HL-60/S4 treated with phorbol 12-myristate 13-acetate at 8.2 ng/mL for 4 days and 3 days (cell line): ENCODE data around the gene SMIM44.
"Not testable (repeated sequence)": the region's sequence is repeated elsewhere in the genome, so short reads cannot be mapped to it uniquely, and the experiment has no call there.

Experiments
- in situ Hi-C: fragments of 300-500 bp; cut with MboI; formaldehyde crosslinking; loops from 2 replicates; pipeline ENCODE4 v1.15.0; 2022; ENCODE audit warnings: low sequenced_read_pairs

The SMIM44 gene

DNA sequence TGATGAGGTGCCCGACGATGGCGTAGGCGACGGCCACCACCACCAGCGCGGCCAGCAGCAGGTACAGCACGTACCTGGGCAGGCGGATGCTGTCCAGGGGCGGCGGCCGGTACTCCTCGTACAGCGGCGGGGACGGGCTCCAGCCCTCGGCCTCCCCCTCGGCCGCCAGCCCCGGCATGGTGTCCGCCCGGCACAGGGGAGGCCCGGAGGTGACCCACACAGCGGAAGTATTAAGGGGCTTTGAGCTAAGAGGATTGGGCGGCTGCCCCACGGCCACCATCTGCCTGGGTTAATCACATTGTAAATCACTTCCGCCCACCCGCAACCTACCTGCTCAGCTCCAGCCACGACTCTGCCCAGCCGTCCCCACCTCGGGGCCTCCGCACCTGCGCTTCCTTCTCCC is at the start of gene SMIM44:
TSS of gene SMIM44 (minus strand) at position 216 of the 403 bp plus-strand sequence. CDS start at position 178, 38 bp downstream.
- in situ Hi-C loops: loop anchor here (5.0 kb wide), 1 partner anchor 156 kb away; no protein-coding TSS in a partner anchor

DNA sequence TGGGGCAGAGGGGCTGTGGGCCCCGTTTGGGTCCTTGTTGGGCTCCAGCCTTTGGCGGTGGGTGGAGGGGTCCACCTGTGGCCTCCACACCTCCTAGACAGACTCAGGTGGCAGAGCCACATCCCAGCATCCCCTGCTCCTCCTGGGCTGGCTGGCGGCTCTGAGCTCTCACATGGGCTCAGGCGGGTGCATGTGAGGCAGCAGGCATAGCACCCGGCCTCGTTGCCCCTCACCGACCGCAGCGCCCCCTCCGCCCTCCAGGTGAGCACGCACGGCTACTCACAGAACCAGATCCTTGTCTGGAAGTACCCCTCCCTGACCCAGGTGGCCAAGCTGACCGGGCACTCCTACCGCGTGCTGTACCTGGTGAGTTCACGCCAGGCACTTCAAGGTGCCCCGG is 49.8 kb upstream of the SMIM44 start:
- in situ Hi-C loops: no loop called here

DNA sequence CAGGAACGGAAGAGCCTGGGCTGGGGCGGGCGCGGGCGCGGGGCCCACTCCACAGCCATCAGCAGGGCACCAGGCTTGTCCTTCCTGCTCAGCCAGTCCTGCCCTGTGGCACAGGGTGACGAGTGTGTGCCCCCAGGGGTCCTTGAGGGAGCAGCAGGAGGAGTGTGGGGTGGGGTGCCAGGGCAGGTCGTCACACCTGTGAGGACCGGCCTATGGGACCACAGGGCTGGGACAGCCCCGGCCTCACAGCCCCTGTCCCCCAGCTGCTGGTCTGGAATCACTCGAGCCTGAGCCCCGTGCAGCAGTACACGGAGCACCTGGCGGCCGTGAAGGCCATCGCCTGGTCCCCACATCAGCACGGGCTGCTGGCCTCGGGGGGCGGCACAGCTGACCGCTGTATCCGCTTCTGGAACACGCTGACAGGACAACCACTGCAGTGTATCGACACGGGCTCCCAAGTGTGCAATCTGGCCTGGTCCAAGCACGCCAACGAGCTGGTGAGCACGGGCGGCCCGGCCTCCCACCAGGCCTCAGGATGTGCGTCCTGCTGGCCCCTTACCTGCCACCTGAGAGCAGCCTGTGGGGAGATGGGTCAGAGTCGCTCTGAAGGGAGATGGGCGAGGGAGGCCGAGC is 49.0 kb upstream of the SMIM44 start:
- in situ Hi-C loops: no loop called here

DNA sequence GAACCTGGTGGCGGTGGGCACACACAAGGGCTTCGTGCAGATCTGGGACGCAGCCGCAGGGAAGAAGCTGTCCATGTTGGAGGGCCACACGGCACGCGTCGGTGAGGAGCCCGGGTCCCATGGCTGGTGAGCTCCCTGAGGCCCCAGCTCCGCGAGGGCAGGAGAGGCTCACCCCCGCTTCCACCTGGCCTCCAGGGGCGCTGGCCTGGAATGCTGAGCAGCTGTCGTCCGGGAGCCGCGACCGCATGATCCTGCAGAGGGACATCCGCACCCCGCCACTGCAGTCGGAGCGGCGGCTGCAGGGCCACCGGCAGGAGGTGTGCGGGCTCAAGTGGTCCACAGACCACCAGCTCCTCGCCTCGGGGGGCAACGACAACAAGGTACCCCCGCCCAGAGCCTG is 48.5 kb upstream of the SMIM44 start:
- in situ Hi-C loops: no loop called here

DNA sequence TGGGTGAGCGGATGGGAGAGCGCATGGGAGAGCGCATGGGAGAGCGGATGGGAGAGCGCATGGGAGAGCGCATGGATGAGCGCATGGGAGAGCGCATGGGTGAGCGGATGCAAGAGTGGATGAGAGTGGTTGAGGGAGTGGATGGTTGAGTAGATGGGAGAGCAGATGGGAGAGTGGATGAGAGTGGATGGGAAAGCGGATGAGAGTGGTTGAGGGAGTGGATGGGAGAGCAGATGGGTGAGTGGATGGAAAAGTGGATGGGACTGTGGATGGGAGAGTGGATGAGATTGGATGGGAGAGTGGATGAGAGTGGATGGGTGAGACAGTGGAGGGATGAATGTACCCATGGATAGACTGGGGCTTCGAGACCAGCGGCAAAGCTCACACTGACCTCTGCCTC is 47.1 kb upstream of the SMIM44 start:
- in situ Hi-C loops: no loop called here

- in situ Hi-C loops: not testable (repeated sequence)
Measured at GRCh38 chr19:3529299-3529698, 46.1 kb upstream of the SMIM44 start.

GRCh38 chr19:3528539-3529211 is 45.4 kb upstream of the SMIM44 start:
- in situ Hi-C loops: no loop called here

DNA sequence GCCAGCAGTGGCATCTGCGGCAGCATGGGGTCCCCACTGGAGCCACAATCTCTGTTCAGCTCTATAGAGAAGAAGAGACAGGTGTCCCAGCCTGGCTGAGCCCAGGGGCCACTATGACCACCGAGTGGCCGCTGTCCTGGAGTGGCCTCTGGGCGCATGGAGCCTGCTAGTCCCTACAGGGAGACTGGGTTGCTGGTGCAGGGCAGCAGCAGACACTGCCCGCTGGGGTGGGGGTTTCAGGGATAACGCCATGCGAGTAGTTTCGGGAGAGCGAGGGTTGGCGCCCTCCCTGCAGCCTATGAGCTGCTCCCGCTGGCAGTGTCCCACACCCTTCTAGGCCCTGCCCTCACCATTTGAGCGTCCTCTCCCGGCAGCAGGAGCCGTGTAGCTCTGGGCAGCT is 44.8 kb upstream of the SMIM44 start:
- in situ Hi-C loops: no loop called here

GRCh38 chr19:3527238-3527910 is 44.1 kb upstream of the SMIM44 start:
- in situ Hi-C loops: no loop called here

- in situ Hi-C loops: no loop called here
Measured at GRCh38 chr19:3526507-3527237, 43.4 kb upstream of the SMIM44 start.

DNA sequence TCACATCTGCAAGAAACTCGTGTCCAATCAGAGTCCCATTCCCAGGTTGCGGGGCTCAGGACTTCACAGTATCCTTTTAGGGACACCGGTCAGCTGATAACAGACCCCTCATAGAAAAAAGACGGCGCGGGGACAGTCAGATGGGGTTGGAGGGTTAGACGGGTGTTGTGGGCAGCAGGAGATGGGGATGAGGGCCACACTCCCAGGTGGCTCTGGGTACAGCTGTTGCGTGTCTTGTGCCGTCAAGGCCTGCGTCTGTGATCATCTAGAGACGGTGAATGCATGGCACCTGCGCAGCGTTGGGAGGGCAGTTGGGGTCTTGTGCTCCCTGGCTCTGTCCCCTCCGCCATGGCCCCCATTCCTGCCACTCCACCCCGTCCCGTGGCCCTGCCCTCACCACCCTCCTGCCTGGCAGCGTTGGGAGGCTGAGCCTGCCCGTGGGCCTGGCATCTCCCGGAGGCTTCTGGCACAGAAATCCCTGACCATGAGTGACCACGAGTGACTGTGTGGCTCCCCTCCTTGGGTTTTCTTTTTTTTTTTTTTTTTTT is 41.7 kb upstream of the SMIM44 start:
- in situ Hi-C loops: no loop called here

DNA sequence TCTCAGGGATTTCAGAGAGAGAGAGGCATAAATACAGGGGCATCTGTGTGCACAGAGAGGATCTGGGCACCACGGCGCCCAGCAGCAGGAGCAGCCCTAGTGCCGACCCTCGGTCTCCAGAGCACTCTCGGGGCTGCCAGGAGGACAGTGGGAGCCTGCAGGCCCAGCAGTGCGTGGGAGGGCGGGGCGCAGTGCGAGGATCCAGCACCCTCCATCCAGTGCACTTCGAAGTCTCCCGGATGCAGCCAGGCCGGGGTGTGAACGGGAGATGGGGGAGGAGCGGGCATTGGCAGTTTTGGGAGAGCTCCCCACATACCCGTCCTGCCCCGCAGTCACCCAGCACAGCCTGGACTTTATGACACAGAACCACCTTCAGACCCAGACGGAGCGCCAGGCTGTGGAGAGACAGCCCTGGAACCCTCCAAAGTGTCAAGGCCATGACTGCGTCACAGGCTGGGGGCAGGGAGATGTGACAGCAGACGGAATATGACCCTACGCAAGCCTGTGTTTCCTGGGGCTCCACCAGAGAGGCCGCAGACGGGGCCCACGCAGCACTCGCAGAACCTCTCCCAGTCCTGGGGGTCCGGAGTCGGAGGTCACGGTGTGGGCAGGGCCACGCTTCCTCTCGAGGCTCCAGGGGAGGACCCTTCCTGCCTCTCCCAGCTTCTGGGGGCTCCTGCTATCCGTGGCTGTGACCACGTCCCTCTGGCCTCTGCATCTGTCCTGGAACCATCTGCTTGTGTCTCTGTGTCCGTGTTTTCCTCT is 41.0 kb upstream of the SMIM44 start:
- in situ Hi-C loops: no loop called here

DNA sequence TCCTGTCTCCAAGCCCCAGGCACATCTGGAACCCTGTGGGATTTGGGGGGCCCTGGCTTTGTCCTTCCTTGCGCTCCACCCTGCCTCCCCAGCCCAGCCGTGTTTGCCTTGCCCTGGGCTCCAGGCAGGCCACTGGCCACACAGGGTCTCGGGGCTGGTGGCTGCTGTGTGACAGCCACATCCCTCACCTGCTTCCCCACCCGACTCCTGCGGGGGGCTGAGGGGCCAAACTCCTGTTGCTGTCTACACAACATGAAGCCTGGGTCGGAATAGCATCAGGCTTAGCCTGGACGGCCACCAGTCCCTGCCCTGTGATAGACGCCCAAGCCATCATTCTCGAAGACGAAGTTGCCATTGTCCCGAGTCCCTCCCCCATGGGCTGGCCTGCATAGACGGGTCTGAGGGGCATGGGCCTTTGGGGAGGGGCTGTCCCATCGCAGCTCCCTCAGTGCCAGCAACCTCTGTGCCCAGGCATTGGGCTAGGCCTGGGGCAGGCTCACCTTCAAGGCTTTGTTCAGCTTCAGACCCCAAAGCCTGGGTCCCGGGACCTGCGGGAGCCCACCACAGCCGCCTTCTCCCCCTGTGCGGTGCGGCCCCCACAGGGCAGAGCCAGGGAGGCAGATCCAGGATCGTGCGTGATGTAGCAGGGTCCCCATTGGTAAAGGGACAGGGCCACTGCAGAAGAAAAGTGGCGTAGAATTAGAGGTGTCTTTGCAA is 40.3 kb upstream of the SMIM44 start:
- in situ Hi-C loops: no loop called here

- in situ Hi-C loops: no loop called here
Measured at GRCh38 chr19:3522421-3523360, 39.5 kb upstream of the SMIM44 start.

- in situ Hi-C loops: no loop called here
Measured at GRCh38 chr19:3521104-3521445, 37.8 kb upstream of the SMIM44 start.

DNA sequence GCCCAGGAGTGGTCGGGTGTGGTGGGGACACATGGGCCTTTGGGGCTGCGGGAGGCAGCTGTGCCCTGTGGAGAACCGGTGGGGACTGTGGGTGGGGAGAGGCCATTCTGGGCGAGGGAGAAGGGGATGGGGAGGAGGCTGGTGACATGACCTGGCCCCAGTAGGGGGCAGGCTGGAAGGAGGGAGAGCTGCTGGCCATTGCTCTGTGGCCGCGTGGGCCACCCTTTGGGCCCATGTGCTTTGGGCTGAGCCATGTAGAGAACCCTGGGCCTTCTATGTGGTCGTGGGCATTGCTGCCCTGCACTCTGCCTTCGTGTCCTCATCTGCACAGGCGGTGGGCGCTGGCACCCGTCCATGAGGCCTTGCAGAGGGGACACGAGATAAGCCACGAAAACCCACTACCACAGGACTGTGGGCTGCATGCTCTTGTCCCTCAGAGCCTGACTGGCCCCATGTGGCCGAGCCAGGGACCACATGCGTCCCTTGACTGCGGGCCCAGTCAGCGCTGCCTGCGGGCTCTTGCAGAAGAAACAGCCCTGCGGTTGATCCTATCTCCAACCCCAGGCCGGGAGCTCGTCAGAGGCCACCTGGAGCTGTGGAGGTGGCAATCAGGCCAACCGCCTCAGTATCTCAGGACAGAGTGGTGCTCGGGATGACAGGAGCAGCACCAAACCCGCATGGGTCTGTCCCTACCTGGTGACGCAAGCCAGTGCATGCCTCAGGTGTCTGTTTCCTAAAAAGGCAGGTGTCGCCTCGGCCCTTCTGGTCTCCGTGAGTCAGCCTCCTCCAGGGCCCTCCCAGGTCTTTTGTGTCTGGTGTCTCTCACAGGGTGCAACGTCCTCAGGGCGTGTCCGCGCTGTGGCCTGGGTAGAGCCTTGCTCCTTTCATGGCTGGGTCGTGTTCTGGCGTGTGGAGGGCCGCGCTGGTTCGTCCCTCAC is 37.2 kb upstream of the SMIM44 start:
- in situ Hi-C loops: no loop called here

- in situ Hi-C loops: no loop called here
Measured at GRCh38 chr19:3519126-3519525, 35.9 kb upstream of the SMIM44 start.

DNA sequence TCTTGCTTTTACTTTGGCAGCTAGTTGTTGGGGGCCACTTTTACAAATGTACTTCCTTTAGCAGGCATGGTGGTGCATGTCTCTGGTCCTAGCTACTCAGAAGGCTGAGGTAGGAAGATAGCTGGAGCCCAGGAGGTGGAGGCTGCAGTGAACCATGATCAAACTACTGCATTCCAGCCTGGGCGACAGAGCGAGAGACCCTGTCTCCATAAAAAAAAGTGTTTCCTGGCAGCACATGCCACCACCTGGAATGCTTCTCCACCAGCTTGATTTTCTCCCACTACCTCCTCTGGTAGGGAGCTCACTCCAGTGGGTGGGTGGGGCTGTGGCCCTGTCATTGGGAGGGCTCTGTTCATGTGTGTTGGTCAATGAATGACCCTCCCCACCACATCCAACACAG is 35.4 kb upstream of the SMIM44 start:
- in situ Hi-C loops: no loop called here
